Left renal pelvis (tissue), 4 donors: ENCODE measurements around the gene FOXF1. TPM values are rescaled to one million over a fixed set of nuclear protein-coding genes. Genes with fewer than 3 reads are reported as not detected.

ENCODE experiments used
- DNase-seq, 4 donors: peaks; one replicate each; pipeline ENCODE4 v3.0.0-alpha.2; 2013; ENCODE audit warnings: low read depth in 4 of 4, low spot score in 3 of 4
- polyA plus RNA-seq, 4 donors: library from polyadenylated mRNA; unstranded; fragments of 120-200 nt; gene quantifications; one replicate each; pipeline ENCODE4 v1.2.1, GENCODE V29; 2013; ENCODE audit not compliant: insufficient read length in 4 of 4

FOXF1 gene
- polyA plus RNA-seq, 4 donors: 0.05 to 0.50 (median 0.23) TPM

GRCh38 chr16:86503830-86504229 lies 6.5 kb upstream of the FOXF1 start:
- no peak for DNase-seq

- DNase-seq: no peak
Observed at GRCh38 chr16:86504315-86505184, 5.8 kb upstream of the FOXF1 start.

- no peak for DNase-seq
Observed at GRCh38 chr16:86505185-86505898, 5.0 kb upstream of the FOXF1 start.

- DNase-seq: no peak
Observed at GRCh38 chr16:86505899-86506864, 4.1 kb upstream of the FOXF1 start.

- no peak for DNase-seq
Observed at GRCh38 chr16:86507173-86508027, 2.9 kb upstream of the FOXF1 start.

- no peak for DNase-seq
Observed at GRCh38 chr16:86508028-86508946, 2.0 kb upstream of the FOXF1 start.

- DNase-seq: no peak
Observed at GRCh38 chr16:86508947-86509758, 1.2 kb upstream of the FOXF1 start.

- DNase-seq: no peak
Observed at GRCh38 chr16:86509759-86510464, 415 bp upstream of the FOXF1 start.

GRCh38 chr16:86511317-86512161 lies 1.2 kb downstream of the FOXF1 start:
- no peak for DNase-seq

- DNase-seq: no peak
Observed at GRCh38 chr16:86512301-86512859, 2.1 kb downstream of the FOXF1 start.

- DNase-seq: no peak
Observed at GRCh38 chr16:86512860-86513470, 2.6 kb downstream of the FOXF1 start.

GRCh38 chr16:86513471-86514277 lies 3.3 kb downstream of the FOXF1 start:
- DNase-seq: no peak

- no peak for DNase-seq
Observed at GRCh38 chr16:86514481-86515376, 4.4 kb downstream of the FOXF1 start.

- no peak for DNase-seq
Observed at GRCh38 chr16:86515413-86515776, 5.1 kb downstream of the FOXF1 start.
